ENCODE measurements around the gene FBXO10. TPM values are rescaled to one million over a fixed set of nuclear protein-coding genes. Genes with fewer than 3 reads are reported as not detected.
"Not testable (repeated sequence)": the region's sequence is repeated elsewhere in the genome, so short reads cannot be mapped to it uniquely, and the experiment has no call there.

Gene FBXO10
- total RNA-seq, 1 donor from 2014 or later: 22.0 TPM

- TF ChIP-seq CTCF (IDR thresholded peaks at IDR 0.05; ENCODE audit: unreplicated experiment): no peak
- H3K27ac Mint-ChIP-seq: no peak overlapping the region
- H3K9me3 Mint-ChIP-seq (ENCODE audit: low read depth): no peaks in the 10 kb centered on the region
- no peaks in the 10 kb centered on the region for H3K27me3 Mint-ChIP-seq
- H3K4me3 Mint-ChIP-seq (ENCODE audit: low read depth): no peak overlapping the region
- H3K36me3 Mint-ChIP-seq (ENCODE audit: insufficient read depth): no peaks in the 10 kb centered on the region
- peaks cover 18% of the 10 kb centered on the region for H3K4me1 Mint-ChIP-seq (ENCODE audit: low read depth)
- DNase-seq (ENCODE audit: low spot score, unreplicated experiment): no peak
Measured at GRCh38 chr9:37468620-37469019, 107.6 kb downstream of the FBXO10 start.

- not testable (repeated sequence) for H3K36me3 Mint-ChIP-seq (ENCODE audit: insufficient read depth); DNase-seq (ENCODE audit: low spot score, unreplicated experiment); H3K27ac Mint-ChIP-seq; H3K9me3 Mint-ChIP-seq (ENCODE audit: low read depth); H3K4me3 Mint-ChIP-seq (ENCODE audit: low read depth); H3K27me3 Mint-ChIP-seq
- peaks cover 27% of the 10 kb centered on the region for H3K4me1 Mint-ChIP-seq (ENCODE audit: low read depth)
Measured at GRCh38 chr9:37467530-37467929, 108.7 kb downstream of the FBXO10 start.

- Mint-ChIP-seq H3K36me3 (ENCODE audit: insufficient read depth) (peaks cover 6% of the 10 kb centered on the region), H3K27ac (peak overlapping the region; percentile 100), H3K4me3 (ENCODE audit: low read depth) (peak overlapping the region; percentile 98), H3K27me3 (no peaks in the 10 kb centered on the region), H3K9me3 (ENCODE audit: low read depth) (no peaks in the 10 kb centered on the region), H3K4me1 (ENCODE audit: low read depth) (peaks cover 24% of the 10 kb centered on the region)
- DNase-seq (ENCODE audit: low spot score, unreplicated experiment): peak; percentile 56
- no peak for TF ChIP-seq CTCF (IDR thresholded peaks at IDR 0.05; ENCODE audit: unreplicated experiment)
Measured at GRCh38 chr9:37466037-37466709, 110.0 kb downstream of the FBXO10 start.

GRCh38 chr9:37465249-37466036 is 110.7 kb downstream of the FBXO10 start, which contains the start of gene ZBTB5:
ZBTB5 (minus strand) TSS chr9:37465450; CDS start chr9:37442551, 22,899 bp downstream.
- H3K9me3 Mint-ChIP-seq (ENCODE audit: low read depth): no peaks in the 10 kb centered on the region
- peak within 1 kb of the TSS; percentile 100 for H3K27ac Mint-ChIP-seq
- peak; percentile 97 for DNase-seq (ENCODE audit: low spot score, unreplicated experiment)
- H3K36me3 Mint-ChIP-seq (ENCODE audit: insufficient read depth): peaks cover 6% of the 10 kb centered on the region
- H3K4me3 Mint-ChIP-seq (ENCODE audit: low read depth): peak within 1 kb of the TSS; percentile 98
- peaks cover 29% of the 10 kb centered on the region for H3K4me1 Mint-ChIP-seq (ENCODE audit: low read depth)
- no peak for TF ChIP-seq CTCF (IDR thresholded peaks at IDR 0.05; ENCODE audit: unreplicated experiment)
- no peaks in the 10 kb centered on the region for H3K27me3 Mint-ChIP-seq

- Mint-ChIP-seq H3K4me3 (ENCODE audit: low read depth) (peak overlapping the region; percentile 98), H3K27me3 (no peaks in the 10 kb centered on the region), H3K36me3 (ENCODE audit: insufficient read depth) (peaks cover 6% of the 10 kb centered on the region)
Measured at GRCh38 chr9:37464426-37465248, 111.5 kb downstream of the FBXO10 start.

More at GRCh38 chr9:37464426-37465248, 111.5 kb downstream of the FBXO10 start:
- Mint-ChIP-seq H3K27ac (peak overlapping the region; percentile 100), H3K4me1 (ENCODE audit: low read depth) (peaks cover 29% of the 10 kb centered on the region), H3K9me3 (ENCODE audit: low read depth) (no peaks in the 10 kb centered on the region)
- no peak for DNase-seq (ENCODE audit: low spot score, unreplicated experiment)
- TF ChIP-seq CTCF (IDR thresholded peaks at IDR 0.05; ENCODE audit: unreplicated experiment): no peak

All from progenitor cell of endocrine pancreas (in vitro differentiated cells).